ENCODE results near the gene PSME1.
A peak's percentile ranks its signal among the peaks of the same experiment; 100 is the strongest.

Gene PSME1

DNA sequence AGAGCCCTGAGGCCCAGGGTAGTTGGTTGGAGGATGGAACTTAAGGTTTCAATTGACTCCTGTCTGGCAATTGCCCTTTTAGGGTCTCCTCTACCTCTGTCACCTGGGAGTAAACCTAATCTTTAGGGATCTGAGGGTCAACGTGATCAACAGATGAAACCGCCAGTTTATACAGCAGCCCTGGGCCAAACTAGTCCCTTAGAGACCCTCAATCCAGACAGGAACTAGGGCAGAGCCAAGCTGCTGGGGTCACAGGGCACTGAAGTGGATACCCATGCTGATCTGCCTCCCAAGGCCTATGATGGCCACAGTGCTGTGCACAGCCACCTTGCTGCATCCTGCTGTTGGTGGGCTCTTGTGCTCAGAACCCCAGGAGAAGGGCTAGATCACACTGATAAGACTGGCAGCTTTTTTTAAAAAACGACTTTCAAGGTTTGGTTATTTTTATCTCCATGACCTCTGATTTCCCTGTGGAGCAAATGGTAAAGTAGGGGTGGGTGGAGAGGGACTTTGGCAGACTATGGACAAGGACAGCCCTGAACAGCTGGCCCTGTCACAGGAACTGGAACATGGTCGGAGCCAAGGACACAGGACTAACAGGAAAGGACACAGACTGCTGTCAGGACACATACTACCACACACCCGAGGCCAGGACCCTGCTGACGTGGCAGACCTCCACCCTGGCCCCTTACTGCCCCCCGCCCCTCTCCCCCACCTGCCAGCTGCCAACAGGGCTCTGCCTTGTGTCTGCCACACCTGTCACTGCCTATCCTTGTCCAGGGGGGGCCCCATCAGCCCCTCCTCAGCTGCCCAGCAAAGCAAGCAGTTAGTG, 5.1 kb upstream of the PSME1 start:
- DNase-seq = no peak

DNA sequence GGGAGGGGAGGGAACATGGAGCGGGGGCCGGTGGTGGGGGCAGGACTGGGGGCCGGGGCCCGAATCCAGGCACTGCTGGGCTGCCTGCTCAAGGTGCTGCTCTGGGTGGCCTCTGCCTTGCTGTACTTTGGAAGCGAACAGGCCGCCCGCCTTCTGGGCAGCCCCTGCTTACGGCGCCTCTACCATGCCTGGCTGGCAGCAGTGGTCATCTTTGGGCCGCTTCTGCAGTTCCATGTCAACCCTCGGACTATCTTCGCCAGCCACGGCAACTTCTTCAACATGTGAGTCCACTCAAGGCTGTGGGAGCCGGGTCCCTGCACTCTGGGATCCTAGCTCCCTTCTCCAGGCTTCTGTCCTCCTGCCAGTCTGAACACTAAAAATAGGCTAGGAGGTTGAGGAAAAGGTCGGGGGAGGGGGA, 4.4 kb upstream of the PSME1 start:
- DNase-seq = no peak

DNA sequence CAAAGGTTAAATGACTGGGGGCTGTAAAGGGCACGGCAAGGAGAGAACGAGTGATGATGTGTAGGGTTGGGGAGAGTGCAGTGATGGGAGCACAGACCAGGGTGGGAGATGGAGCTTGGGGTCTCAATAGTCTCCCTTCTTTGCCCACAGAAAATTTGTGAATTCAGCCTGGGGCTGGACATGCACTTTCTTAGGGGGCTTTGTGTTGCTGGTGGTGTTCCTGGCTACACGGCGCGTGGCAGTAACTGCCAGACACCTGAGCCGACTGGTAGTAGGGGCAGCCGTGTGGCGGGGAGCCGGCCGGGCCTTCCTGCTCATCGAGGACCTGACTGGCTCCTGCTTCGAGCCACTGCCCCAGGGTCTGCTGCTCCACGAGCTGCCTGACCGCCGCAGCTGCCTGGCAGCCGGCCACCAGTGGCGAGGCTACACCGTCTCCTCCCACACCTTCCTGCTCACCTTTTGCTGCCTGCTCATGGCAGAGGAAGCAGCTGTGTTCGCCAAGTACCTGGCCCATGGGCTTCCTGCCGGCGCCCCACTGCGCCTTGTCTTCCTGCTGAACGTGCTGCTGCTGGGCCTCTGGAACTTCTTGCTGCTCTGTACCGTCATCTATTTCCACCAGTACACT, 3.8 kb upstream of the PSME1 start:
- DNase-seq = no peak

DNA sequence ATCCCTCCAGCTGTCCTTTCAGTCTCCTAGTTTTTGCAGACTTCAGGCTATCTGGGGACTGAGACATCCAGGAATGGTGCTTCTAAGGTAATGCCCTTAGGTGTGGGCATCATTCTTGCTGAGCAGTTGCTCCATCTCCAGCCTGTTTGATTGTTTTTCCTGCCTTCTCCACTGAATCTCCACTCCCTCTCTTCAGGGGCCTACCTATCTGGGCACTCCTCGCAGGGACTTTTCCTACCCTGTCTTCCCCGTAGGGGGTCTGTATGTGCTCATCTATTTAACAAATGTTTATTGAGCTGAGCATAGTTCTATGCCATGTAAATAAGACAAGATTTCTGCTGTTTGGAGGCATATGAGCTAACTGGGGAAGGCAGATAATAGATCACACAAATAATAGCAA, 3.0 kb upstream of the PSME1 start:
- no peak for DNase-seq

DNA sequence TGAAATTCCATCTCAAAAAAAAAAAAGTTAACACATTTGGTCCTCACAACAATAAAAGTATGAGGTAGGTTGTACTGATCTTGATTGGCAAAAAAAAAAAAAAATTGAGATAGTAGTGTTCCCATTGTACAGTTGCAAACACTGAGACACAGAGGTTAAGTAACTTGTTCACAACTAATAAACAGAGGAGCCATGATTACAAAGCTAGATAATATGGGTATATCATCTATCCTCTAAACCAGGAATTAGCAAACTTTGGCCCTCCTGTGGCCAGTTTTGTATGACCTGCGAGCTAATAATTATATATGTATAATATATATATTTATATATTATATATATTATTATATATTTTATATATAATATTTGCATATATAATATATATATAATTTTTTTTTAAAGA, 2.3 kb upstream of the PSME1 start:
- no peak for DNase-seq

DNA sequence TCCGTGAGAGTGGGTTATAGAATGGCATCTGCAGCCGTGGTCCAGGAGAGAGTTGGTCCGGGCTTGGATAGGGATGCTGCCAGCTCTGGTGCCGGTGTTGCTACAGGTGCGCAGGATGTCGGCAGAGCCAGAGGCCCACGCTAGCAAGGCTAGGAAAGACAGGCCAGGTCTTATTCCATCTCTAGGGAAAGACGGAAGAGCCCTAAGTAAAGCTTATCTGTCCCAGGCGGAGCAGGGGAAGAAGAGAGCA, 485 bp upstream of the PSME1 start:
- no peak for DNase-seq

DNA sequence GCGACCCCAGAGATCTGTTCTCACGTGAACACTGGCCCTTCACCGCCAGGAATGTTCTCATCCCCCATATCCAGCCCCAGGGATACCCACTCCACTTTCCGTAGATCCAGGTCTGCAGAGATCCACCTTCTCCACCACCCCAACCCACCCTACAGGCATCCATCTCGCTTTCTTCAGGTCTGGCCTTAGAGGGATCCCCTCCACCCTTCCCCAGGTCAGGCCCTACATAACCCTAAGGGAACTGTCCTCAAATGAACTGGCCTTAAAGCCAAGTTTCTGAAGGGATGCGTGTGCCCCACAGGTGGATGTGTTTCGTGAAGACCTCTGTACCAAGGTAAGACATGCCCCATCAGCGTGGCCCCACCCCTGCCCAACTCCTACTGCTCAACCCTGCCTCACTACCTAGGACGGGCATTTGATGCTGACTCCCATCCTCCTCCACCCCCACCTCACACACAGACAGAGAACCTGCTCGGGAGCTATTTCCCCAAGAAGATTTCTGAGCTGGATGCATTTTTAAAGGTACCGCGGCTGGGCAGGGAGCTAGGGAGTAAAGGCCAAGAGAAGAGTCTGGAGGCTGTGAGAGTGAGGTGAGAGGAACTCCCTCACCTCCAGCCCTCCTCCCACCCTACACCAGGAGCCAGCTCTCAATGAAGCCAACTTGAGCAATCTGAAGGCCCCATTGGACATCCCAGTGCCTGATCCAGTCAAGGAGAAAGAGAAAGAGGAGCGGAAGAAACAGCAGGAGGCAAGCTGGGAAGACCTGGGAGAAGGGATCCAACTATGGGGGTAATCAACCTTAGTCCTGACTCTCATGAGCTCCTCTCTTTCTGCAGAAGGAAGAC, 912 bp downstream of the PSME1 start:
- DNase-seq = no peak

DNA sequence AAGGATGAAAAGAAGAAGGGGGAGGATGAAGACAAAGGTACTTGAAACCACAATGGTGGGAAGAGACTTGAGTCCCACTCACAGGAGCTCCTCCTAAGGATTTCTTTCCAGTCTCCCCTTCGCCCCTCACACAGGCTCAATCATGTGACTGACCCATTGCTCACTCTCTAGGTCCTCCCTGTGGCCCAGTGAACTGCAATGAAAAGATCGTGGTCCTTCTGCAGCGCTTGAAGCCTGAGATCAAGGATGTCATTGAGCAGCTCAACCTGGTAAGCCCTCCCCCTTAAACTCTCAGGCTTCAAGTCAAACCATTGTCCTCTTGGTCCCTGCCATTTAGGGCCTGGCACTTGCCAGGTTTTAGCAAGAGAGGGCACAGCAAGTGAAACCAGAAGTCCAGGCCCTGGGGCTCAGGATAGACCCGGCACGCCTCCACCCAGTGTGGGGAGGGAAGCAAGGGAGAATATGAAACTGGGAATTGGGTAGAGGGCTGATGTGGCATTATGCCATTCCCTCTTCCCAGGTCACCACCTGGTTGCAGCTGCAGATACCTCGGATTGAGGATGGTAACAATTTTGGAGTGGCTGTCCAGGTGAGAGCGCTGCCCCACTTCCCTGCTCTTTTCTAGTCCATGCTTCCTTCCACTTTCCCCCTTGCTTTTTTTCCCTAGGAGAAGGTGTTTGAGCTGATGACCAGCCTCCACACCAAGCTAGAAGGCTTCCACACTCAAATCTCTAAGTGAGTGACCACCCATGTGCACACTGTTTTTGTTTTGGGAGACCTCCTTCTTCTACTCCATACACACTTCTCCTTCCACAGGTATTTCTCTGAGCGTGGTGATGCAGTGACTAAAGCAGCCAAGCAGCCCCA, 1.8 kb downstream of the PSME1 start:
- DNase-seq = no peak

DNA sequence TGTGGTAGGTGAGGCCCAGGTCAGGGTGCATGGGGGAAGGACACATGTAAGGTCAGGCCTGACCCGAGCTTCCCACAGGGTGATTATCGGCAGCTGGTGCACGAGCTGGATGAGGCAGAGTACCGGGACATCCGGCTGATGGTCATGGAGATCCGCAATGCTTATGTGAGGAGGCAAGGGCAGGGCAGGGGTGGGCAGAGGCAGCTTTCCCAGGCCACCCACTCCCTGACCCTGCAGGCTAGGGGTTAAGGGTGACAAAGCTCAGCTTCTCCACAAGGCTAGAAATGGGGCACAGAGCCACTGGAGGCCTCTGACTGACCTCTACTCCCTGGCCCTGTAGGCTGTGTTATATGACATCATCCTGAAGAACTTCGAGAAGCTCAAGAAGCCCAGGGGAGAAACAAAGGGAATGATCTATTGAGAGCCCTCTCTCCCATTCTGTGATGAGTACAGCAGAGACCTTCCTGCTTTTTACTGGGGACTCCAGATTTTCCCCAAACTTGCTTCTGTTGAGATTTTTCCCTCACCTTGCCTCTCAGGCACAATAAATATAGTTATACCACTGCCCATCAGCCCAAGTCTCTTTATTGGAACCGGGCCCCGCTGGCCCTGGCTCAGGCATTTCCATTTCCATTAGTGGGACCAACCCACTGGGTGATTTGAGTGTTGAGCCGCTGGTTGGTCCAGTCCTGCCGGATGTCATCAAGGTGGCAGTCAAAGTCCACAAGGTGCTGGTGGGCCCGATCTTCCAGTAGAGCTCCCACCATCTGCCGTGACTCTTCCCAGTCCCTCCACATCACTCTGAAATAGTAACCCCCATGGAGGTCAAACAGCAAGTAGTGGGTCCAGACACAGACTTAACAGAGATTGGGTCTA, 2.6 kb downstream of the PSME1 start:
- DNase-seq = no peak

DNA sequence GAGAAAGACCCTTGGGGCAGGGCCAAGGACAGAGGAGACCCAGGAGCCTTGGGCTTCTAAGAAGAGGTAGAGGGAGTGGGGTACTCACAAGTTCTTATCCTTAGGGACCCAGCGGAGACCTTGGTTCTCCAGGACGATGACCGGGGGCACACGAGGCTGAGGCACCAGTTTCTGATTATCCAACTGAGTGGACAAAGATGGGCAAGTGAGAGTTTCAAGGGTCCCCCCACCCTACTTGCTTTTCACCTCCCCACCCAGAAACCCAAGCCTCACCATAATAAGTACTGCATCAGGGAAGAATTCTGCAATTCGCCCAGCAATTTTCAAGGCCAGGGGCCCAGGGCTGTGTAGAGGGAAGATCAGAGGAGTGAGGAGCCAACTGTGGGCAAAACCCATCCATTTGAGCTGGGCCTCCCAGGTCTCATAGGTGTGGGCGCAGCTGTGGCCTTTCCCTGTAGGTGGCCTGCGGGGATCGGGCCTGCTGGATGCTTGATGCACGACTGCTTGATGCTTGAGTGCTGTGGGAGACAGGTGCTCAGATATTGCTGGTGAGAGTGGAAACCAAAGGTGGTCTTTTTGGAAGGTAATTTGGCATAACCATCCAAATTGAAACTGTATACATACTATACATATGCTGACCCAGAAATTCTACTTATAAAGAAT, 3.4 kb downstream of the PSME1 start:
- no peak for DNase-seq

DNA sequence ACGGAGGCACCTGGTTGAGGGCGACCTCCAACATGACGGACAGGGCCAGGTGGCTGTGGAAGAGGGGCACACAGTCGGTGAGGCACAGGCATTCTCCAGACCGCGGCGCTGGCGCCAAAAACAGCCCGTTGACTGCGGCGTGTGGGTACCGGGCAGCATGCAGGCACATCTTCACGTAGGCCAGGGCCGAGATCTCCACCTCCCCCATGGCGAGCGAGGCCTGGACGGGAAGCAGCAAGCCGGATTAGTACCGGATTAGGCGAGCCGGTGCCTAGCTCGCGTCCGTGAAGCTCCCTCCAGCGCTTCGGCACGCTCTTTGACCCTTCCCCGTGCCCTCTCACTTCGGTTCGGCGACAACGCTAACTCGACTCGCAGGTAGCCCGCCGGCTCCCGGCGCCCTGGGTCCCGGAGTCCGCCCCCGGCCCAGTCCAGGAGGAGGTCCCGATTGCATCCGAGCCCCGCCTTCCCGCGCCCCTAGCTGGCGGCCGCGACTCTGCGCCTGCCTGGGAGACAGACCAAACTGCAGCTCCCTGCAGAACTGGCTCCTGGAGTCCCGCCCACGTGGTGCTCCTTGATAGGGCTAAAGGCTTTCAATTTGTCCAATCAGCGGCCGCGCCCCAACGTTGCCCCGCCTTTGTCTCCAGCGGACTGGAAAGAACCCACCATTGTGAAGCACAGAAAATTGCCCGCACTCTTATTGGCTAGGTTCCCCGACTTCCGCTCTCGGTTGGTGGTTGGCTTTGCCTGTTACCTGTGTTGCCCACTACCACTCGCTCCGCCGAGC, 5.3 kb downstream of the PSME1 start, which contains the start of gene EMC9:
Gene EMC9, minus strand, starts transcription at position 495 of the 784 bp plus-strand sequence. Its CDS starts 287 bp downstream, at position 208.
- DNase-seq = peak; percentile 99

DNA sequence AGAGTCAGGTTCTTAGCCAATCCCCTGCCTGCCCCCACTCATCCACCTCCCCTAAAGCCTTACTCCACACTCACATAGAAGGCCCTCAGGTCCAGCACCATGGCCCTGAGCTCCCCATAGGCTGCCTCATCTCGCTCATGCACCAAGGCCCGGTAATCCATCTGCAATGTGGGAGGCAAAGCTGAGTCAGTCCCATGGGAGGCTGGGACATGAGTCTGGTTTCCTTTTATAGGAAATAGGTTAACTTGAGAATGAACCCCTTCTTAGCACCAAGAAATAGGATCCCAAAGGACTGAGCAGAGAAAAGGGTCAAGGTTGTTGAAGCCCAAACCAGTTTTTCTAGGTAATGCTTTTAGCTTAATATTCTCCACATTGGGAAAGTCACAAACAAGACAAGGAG, 7.5 kb downstream of the PSME1 start:
- no peak for DNase-seq

DNA sequence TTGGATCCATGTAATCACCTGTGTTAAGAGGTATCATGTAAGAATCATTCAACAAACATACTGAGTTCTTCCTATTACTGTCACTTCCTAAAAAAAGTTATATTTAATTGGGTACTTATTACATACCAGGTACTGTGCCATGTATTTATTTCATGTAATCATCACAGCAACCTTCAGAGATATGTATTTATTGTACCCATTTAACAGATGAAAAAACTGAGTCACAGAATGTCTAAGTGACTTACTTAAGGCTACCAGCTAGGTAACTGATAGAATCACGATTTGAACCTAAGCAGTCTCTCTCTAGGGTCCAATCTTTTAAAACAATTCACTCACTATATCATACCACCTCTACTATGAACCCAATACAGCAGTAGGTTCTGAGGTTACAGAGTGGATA, 8.5 kb downstream of the PSME1 start:
- DNase-seq = no peak

DNA sequence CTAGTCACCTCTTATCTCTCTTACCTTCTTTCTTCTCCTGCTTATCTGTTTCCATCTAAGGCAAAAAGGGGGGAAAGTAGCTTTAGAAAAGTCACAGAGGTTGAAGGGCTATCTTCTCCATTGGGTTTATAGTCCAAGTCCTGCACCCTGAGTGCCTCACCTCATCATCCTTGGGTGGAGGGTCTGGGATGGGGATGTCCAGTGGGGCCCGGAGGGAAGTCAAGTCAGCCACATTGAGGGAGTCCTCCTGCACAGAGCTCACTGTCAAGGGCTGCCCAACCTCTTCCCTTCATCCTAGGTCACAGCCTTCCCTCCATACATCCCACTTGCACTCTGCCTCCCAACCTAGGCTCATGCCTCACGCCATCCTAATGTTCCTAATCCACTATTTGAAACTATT, 9.2 kb downstream of the PSME1 start:
- DNase-seq = no peak

DNA sequence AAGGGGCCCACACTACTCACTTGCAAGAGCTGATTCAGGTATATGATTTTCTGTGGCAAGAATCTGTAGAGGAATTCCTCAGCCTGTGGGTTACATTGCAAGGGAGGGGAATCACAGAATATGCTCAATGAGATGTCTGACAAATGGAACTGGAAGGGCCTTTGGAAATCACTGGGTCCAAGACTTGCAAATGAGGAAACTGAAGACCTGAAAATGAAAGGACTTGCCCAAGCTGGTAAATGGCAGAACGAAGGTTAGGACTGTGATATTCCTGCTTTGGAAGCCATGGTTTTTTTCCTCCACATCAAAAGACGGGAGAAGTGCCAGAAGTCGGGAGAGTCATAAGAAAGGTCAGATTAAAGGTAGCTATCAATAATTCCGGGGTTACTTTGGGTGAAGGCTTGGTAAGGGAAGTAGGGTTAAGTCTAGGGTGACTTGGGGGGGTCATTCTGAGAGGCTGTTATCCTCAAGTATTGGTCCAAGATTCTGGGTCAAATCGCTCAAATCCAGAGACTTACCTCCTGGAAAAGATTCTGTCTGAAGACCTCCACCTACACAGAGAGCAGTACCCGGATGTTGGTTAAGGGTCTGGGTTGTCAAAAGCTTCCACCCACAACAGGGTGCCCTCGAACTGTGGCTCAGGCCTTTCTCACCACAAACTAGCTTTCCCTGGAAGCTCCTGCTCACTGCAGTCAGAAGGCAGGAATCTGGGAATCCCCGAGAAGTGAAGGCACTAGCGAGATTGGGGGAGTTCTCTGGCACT, 9.9 kb downstream of the PSME1 start:
- peak; percentile 23 for DNase-seq

DNA sequence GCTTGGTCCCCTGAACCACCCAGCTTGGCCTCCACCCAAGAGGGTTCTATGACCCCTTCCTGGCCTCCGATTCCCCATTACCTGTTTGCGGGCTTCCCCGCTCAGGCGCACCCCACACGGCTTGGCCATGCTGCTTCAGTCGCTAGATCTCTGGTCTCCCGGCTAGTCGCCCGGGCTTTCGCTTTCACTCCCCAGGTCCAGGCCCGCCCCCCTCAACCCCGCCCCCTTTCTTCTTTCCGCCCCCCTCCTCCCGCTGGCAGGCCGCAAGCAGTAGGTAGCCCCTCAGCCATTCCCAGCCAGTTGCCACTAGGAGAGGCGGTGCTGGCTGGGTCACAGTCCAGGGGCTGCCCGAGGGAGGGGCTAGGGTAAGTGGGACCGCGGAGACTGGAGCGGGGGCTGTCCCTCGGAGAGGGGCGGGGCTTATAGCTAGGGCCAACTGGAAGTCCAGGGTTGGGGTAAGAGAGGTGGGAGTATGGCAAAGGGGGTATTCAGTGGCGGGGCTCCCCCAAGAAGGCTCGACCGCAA, 10.5 kb downstream of the PSME1 start, which contains the start of gene PSME2:
Gene PSME2, minus strand, starts transcription at position 158 of the 525 bp plus-strand sequence. Its CDS starts 29 bp downstream, at position 129.
- DNase-seq = peak; percentile 92

DNA sequence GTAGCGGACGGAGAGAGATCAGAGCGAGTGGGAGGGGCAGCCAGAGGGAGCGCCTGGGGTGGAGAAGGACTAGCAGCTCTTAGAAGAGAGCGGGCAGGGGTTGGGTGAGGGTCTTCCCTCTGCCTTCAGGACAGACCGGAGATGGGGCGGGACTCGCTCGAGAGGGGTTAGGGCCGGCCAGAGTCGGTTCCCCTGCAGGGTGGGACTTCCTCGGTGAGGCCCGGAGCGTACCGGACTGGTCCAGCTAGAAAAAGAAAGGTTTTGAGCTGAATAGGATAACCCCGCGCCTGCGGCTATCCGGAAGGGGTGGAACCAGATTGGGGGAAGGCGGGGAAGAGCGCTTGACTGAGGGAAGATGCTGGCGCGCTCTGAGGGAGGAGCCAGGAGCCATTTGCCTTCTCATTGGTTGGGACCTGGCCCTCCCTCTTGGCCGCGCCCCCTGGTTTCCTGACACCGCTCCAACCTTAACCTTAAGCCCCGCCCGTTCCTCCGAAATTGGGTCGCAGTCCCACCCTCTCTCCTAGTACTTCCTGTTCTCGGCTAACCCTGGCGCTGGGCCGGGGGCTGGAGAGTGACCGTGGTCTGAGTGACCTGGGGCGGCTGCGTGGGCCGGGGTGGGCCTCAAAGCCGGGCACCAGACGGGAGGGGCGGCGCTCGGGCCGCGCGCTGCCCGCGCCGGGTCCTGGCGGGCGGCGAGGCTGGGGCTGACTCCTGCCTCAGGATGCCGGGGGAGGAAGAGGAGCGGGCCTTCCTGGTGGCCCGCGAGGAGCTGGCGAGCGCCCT, 11.2 kb downstream of the PSME1 start, which contains the start of gene RNF31:
Gene RNF31, plus strand, starts transcription at position 521 of the 783 bp plus-strand sequence. Its CDS starts 201 bp downstream, at position 722.
- DNase-seq = peak; percentile 99

DNA sequence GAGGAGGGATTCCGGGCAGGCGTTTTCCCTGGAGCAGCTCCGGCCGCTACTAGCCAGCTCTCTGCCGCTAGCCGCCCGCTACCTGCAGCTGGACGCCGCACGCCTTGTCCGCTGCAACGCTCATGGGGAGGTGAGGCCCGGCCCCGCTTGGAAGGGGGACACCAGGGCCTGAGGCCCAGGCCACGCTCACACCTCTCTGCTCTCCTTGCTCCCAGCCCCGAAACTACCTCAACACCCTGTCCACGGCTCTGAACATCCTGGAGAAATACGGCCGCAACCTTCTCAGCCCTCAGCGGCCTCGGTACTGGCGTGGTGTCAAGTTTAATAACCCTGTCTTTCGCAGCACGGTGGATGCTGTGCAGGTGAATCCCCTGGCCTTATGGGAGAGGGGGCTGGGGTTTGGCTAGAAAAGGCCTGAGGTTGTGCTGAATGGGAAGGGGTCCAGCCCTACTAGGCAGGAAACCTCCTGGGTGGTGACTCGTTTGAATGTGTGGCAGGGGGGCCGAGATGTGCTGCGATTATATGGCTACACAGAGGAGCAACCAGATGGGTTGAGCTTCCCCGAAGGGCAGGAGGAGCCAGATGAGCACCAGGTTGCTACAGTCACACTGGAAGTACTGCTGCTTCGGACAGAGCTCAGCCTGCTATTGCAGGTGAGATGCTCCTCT, 11.9 kb downstream of the PSME1 start:
- DNase-seq = no peak

Measured in MV-4-11 (cell line).